GM12878 (cell line): ENCODE measurements around the gene AGMAT. TPM values are rescaled to one million over a fixed set of nuclear protein-coding genes. Genes with fewer than 3 reads are reported as not detected.

ENCODE experiments used
- ATAC-seq: fragments of 200-7000 bp; cut with Tn5 transposase; 3 replicates; pipeline ENCODE4 v1.9.1; 2020; ENCODE audit warnings: mild to moderate bottlenecking, moderate library complexity
- BruUV-seq: library from RNA; stranded (reverse); fragments of 400-500 nt; replicated peaks from 2 replicates; lab custom pipeline; 2021; lab: Mats Ljungman, UMichigan
- CTCF ChIA-PET: fragments of 300-600 bp; sonication (Branson Sonifier 250); formaldehyde crosslinking; extraction: SDS; loops from one replicate; lab custom pipeline; 2021; ENCODE audit warnings: inconsistent platforms; lab: Yijun Ruan, JAX
- POLR2A ChIA-PET: fragments of 350-600 bp; formaldehyde crosslinking; extraction: SDS; loops from one replicate; lab custom pipeline; 2021; ENCODE audit warnings: inconsistent platforms; lab: Charles Lee
- RAD21 ChIA-PET: fragments of 300-600 bp; sonication (Branson Sonifier 250); formaldehyde crosslinking; loops from one replicate; lab custom pipeline; 2023; ENCODE audit warnings: antibody characterized with exemption; ENCODE audit not compliant: unreplicated experiment; lab: Charles Lee
- SMC1A ChIA-PET: fragments of 300-600 bp; sonication (Branson Sonifier 250); formaldehyde crosslinking; loops from one replicate; lab custom pipeline; 2023; ENCODE audit not compliant: unreplicated experiment, uncharacterized antibody; lab: Charles Lee
- DNase-seq: peaks from one replicate; pipeline ENCODE4 v3.0.0-alpha.2; 2011; ENCODE audit warnings: low read depth, low spot score
- FAIRE-seq: peaks from 3 replicates; lab custom pipeline; 2011; peaks lifted over from hg19 to GRCh38; lab: Jason Lieb, UNC
- H2AFZ ChIP-seq: 2 replicates; pipeline ENCODE4 v1.6.0; 2011; ENCODE audit warnings: low read depth, low read length, control low read depth; ENCODE audit not compliant: control insufficient read depth
- H3K27ac ChIP-seq: 2 replicates; pipeline ENCODE4 v1.5.1; 2011; ENCODE audit warnings: control low read depth; ENCODE audit not compliant: control insufficient read depth, insufficient read depth
- H3K27me3 ChIP-seq, 2 experiments: replicated peaks in 1 of 2; 2 replicates each; pipeline versions ENCODE4 v1.6.0 to v1.6.1; 2011; ENCODE audit warnings: low read length in 1 of 2; ENCODE audit not compliant: control insufficient read depth in 2 of 2, insufficient read depth in 2 of 2
- H3K36me3 ChIP-seq, 2 experiments: 2 replicates each; pipeline ENCODE4 v1.5.1; 2011; ENCODE audit warnings: low read length in 1 of 2; ENCODE audit not compliant: control insufficient read depth in 2 of 2, insufficient read depth in 2 of 2
- H3K4me1 ChIP-seq: 2 replicates; pipeline ENCODE4 v1.6.1; 2011; ENCODE audit warnings: mild to moderate bottlenecking, low read length, moderate library complexity, mixed read lengths; ENCODE audit not compliant: control insufficient read depth, insufficient read depth
- H3K4me2 ChIP-seq: 2 replicates; pipeline ENCODE4 v1.6.0; 2011; ENCODE audit warnings: control low read depth; ENCODE audit not compliant: control insufficient read depth, insufficient read depth
- H3K4me3 ChIP-seq: fragments of 200-600 bp; sonication (generic); 2 replicates; pipeline ENCODE4 v1.5.1; 2016
- H3K79me2 ChIP-seq: 2 replicates; pipeline ENCODE4 v1.6.0; 2011; ENCODE audit warnings: low read length; ENCODE audit not compliant: control insufficient read depth, insufficient read depth
- H3K9ac ChIP-seq: 2 replicates; pipeline ENCODE4 v1.8.0; 2011; ENCODE audit warnings: low read length, control low read depth, mixed read lengths; ENCODE audit not compliant: control insufficient read depth, insufficient read depth
- H3K9me3 ChIP-seq: replicated peaks from 3 replicates; pipeline ENCODE4 v1.5.1; 2011; ENCODE audit warnings: mild to moderate bottlenecking, low read length; ENCODE audit not compliant: control insufficient read depth, insufficient read depth
- H4K20me1 ChIP-seq: 2 replicates; pipeline ENCODE4 v1.6.0; 2011; ENCODE audit not compliant: control insufficient read depth, insufficient read depth
- BRCA1 ChIP-seq: IDR thresholded peaks from 2 replicates; pipeline ENCODE4 v1.6.1; 2011; ENCODE audit warnings: low read depth, low read length, improper control_type of control experiment
- CUX1 ChIP-seq: IDR thresholded peaks from 2 replicates; pipeline ENCODE4 v1.6.1; 2012; ENCODE audit warnings: improper control_type of control experiment, low read depth, low read length; ENCODE audit not compliant: insufficient replicate concordance
- EGR1 ChIP-seq, 2 experiments: IDR thresholded peaks; 1 replicate in 1 of 2; 2 replicates in 1 of 2; pipeline ENCODE4 v1.6.1; 2011 to 2012; ENCODE audit warnings: low read depth in 2 of 2, low read length in 2 of 2, borderline replicate concordance in 1 of 2, mild to moderate bottlenecking in 1 of 2, moderate library complexity in 1 of 2
- ETV6 ChIP-seq, 2 experiments: fragments of 450-650 bp in 1 of 2; IDR thresholded peaks in 1 of 2; conservative IDR thresholded peaks in 1 of 2; 2 replicates each; pipeline ENCODE4 v1.6.1; 2014; ENCODE audit warnings: antibody characterized with exemption in 1 of 2, borderline replicate concordance in 1 of 2, low read depth in 1 of 2, mild to moderate bottlenecking in 1 of 2, moderate library complexity in 1 of 2
- IKZF2 ChIP-seq, 2 experiments: fragments of 450-650 bp; IDR thresholded peaks; 2 replicates each; pipeline ENCODE4 v1.6.1; 2017; ENCODE audit warnings: mild to moderate bottlenecking in 2 of 2, moderate library complexity in 2 of 2
- NFIC ChIP-seq: IDR thresholded peaks from 2 replicates; pipeline ENCODE4 v1.6.1; 2012; ENCODE audit warnings: low read depth, mild to moderate bottlenecking, inconsistent platforms, low read length, moderate library complexity
- NR2C1 ChIP-seq: fragments of 450-650 bp; IDR thresholded peaks from 2 replicates; pipeline ENCODE4 v1.6.1; 2017; ENCODE audit warnings: antibody characterized with exemption, mild to moderate bottlenecking, moderate library complexity
- POLR2AphosphoS5 ChIP-seq: IDR thresholded peaks from 2 replicates; pipeline ENCODE4 v1.6.1; 2011; ENCODE audit warnings: mild to moderate bottlenecking, low read length, inconsistent platforms
- SUZ12 ChIP-seq: fragments of 200-600 bp; sonication (generic); IDR thresholded peaks from one replicate; pipeline ENCODE4 v1.6.1; 2018; ENCODE audit warnings: antibody characterized with exemption, mild to moderate bottlenecking; ENCODE audit not compliant: unreplicated experiment
- YBX1 ChIP-seq: fragments of 450-650 bp; IDR thresholded peaks from 2 replicates; pipeline ENCODE4 v1.6.1; 2016; ENCODE audit warnings: antibody characterized with exemption
- ZNF24 ChIP-seq: fragments of 450-650 bp; IDR thresholded peaks from 2 replicates; pipeline ENCODE4 v1.6.1; 2017; ENCODE audit warnings: antibody characterized with exemption, mild to moderate bottlenecking
- WGBS: methylation state at CpG from one replicate; pipeline ENCODE4 v1.1.6; 2016; ENCODE audit warnings: low lambda C conversion rate; ENCODE audit not compliant: insufficient replicate concordance, insufficient coverage; ENCODE audit errors: missing lambda C conversion rate; 5-methylcytosine and 5-hydroxymethylcytosine counted together
- in situ Hi-C: fragments of 300-500 bp; cut with MboI; formaldehyde crosslinking; loops from 9 replicates; pipeline ENCODE4 v1.14.3; 2018; ENCODE audit warnings: mixed read lengths
- intact Hi-C: fragments of 100-400 bp; cut with micrococcal nuclease; formaldehyde crosslinking; loops from one replicate; pipeline ENCODE4 v1.14.2; 2022; ENCODE audit not compliant: unreplicated experiment
- polyA plus RNA-seq, 11 experiments: library from polyadenylated mRNA; depleted of rRNA in 4 of 11; unstranded in 6 of 11; stranded (reverse) in 5 of 11; fragments of >200 nt; fragmentation: Nextera tagmentation in 4 of 11; fragmentation: Illumina TruSeq in 1 of 11; extraction: Ambion mirVana in 4 of 11; extraction: Trizol in 1 of 11; gene quantifications; 1 replicate in 1 of 11; 2 replicates in 10 of 11; pipeline versions ENCODE4 v1.2.1 to v1.2.3, GENCODE V29; 2011 to 2016; ENCODE audit warnings: inconsistent platforms in 2 of 11, missing spikeins in 2 of 11, low read depth in 1 of 11
- total RNA-seq, 4 experiments: library from RNA; depleted of rRNA in 3 of 4; stranded (reverse); fragments of >200 nt in 3 of 4; fragmentation: Illumina TruSeq in 1 of 4; extraction: Trizol in 1 of 4; gene quantifications; 2 replicates each; pipeline versions ENCODE4 v1.2.1 to v1.2.3, GENCODE V29; 2013 to 2021
- TF ChIP-seq, protein P1 (sequence below): fragments of 450-650 bp; formaldehyde crosslinking; IDR thresholded peaks from 2 replicates; pipeline ENCODE4 v1.5.0; 2022; ENCODE audit warnings: mild to moderate bottlenecking, missing genetic modification characterization
- TF ChIP-seq, protein P2 (sequence below): fragments of 450-650 bp; IDR thresholded peaks from 2 replicates; pipeline ENCODE4 v1.6.1; 2017; ENCODE audit warnings: mild to moderate bottlenecking

AGMAT gene
- total and polyA plus RNA-seq, 10 of the 15 experiments (the other 5 are each of a cell fraction or from before 2014, with no cell fraction given) = 0.47 to 7.9 (median 4.7) TPM

DNA sequence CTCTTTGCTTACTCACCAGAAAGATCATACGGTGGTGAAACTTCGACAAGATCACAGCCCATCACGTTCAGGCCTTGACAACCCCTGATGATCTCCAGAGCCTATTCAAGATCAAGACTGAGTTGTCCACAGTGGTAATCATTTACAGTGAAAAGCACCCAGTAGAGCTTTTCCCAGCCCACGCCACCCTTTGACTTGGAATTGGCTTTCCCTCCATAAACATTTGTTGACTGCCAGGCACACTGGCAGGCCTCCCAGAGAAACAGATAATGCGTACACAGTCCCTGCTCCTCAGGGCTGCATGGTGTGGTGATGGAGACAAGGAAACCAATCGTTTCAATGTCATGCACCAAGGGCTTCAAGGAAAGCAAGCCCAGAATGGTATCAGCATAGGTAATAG lies 10.1 kb downstream of the AGMAT start:
- no peaks in the 10 kb centered on the region for H3K79me2 ChIP-seq
- no peaks in the 10 kb centered on the region; a peak in 1 of 4 replicates for H3K36me3 ChIP-seq
- ChIA-PET CTCF (no interaction called here), SMC1A (no interaction called here), POLR2A (no interaction called here), RAD21 (no interaction called here)
- no peak overlapping the region for H3K4me2 ChIP-seq
- BruUV-seq = no TSS peak
- H3K27me3 ChIP-seq = no peaks in the 10 kb centered on the region
- H2AFZ ChIP-seq = no peak overlapping the region
- FAIRE-seq = no peak
- H3K9me3 ChIP-seq = no peaks in the 10 kb centered on the region
- no peak for ATAC-seq
- H3K9ac ChIP-seq = no peak overlapping the region
- no peak overlapping the region for H3K4me3 ChIP-seq
- in situ Hi-C loops (no loop called here), intact Hi-C loops (no loop called here)
- no peak for DNase-seq
- H3K27ac ChIP-seq = no peak overlapping the region
- H3K4me1 ChIP-seq = peaks cover 20% of the 10 kb centered on the region
- 96% methylated on average over 6 of the region's 6 CpGs for WGBS
- no peak for TF ChIP-seq NFIC
- TF ChIP-seq IKZF2 (IDR thresholded peaks at IDR 0.05) = no peak
- no peak for TF ChIP-seq ZNF24
- TF ChIP-seq NR2C1 = no peak
- no peak for TF ChIP-seq BRCA1
- TF ChIP-seq, protein P1, sequence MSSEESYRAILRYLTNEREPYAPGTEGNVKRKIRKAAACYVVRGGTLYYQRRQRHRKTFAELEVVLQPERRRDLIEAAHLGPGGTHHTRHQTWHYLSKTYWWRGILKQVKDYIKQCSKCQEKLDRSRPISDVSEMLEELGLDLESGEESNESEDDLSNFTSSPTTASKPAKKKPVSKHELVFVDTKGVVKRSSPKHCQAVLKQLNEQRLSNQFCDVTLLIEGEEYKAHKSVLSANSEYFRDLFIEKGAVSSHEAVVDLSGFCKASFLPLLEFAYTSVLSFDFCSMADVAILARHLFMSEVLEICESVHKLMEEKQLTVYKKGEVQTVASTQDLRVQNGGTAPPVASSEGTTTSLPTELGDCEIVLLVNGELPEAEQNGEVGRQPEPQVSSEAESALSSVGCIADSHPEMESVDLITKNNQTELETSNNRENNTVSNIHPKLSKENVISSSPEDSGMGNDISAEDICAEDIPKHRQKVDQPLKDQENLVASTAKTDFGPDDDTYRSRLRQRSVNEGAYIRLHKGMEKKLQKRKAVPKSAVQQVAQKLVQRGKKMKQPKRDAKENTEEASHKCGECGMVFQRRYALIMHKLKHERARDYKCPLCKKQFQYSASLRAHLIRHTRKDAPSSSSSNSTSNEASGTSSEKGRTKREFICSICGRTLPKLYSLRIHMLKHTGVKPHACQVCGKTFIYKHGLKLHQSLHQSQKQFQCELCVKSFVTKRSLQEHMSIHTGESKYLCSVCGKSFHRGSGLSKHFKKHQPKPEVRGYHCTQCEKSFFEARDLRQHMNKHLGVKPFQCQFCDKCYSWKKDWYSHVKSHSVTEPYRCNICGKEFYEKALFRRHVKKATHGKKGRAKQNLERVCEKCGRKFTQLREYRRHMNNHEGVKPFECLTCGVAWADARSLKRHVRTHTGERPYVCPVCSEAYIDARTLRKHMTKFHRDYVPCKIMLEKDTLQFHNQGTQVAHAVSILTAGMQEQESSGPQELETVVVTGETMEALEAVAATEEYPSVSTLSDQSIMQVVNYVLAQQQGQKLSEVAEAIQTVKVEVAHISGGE (CRISPR knock-in tag) = no peak
- no peak for TF ChIP-seq ETV6 (conservative IDR thresholded peaks at IDR 0.05 in 1 of 2, IDR thresholded peaks at IDR 0.05 in 1 of 2; ENCODE audit: borderline replicate concordance in 1 of 2, low read depth in 1 of 2)
- TF ChIP-seq SUZ12 = no peak
- TF ChIP-seq POLR2AphosphoS5 = no peak
- TF ChIP-seq, protein P2, sequence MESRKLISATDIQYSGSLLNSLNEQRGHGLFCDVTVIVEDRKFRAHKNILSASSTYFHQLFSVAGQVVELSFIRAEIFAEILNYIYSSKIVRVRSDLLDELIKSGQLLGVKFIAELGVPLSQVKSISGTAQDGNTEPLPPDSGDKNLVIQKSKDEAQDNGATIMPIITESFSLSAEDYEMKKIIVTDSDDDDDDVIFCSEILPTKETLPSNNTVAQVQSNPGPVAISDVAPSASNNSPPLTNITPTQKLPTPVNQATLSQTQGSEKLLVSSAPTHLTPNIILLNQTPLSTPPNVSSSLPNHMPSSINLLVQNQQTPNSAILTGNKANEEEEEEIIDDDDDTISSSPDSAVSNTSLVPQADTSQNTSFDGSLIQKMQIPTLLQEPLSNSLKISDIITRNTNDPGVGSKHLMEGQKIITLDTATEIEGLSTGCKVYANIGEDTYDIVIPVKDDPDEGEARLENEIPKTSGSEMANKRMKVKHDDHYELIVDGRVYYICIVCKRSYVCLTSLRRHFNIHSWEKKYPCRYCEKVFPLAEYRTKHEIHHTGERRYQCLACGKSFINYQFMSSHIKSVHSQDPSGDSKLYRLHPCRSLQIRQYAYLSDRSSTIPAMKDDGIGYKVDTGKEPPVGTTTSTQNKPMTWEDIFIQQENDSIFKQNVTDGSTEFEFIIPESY = no peak
- no peak for TF ChIP-seq YBX1
- no peak for TF ChIP-seq EGR1 (IDR thresholded peaks at IDR 0.05; ENCODE audit: borderline replicate concordance in 1 of 2, low read depth in 2 of 2, low read length in 2 of 2)
- TF ChIP-seq CUX1 = no peak
- H4K20me1 ChIP-seq = no peaks in the 10 kb centered on the region
